KMS-11 (cell line): Measurements from ENCODE around the gene PTPRN2.

Source experiments
- H2AFZ ChIP-seq: fragments of 200-600 bp; sonication (generic); 2 replicates; pipeline ENCODE4 v1.6.1; 2016; ENCODE audit warnings: antibody characterized with exemption, mixed run types, low read depth
- H3K27ac ChIP-seq: fragments of 200-600 bp; sonication (generic); 2 replicates; pipeline ENCODE4 v1.6.1; 2016; ENCODE audit warnings: mild to moderate bottlenecking, mixed run types
- H3K27me3 ChIP-seq: fragments of 200-600 bp; sonication (generic); 2 replicates; pipeline ENCODE4 v1.6.1; 2017; ENCODE audit warnings: mild to moderate bottlenecking, low read depth, mixed run types, moderate library complexity; ENCODE audit not compliant: insufficient read depth
- H3K36me3 ChIP-seq: fragments of 200-600 bp; sonication (generic); 2 replicates; pipeline ENCODE4 v1.6.1; 2017; ENCODE audit warnings: mild to moderate bottlenecking, mixed run types; ENCODE audit not compliant: insufficient read depth
- H3K4me1 ChIP-seq: fragments of 200-600 bp; sonication (generic); 2 replicates; pipeline ENCODE4 v1.6.1; 2016; ENCODE audit warnings: mild to moderate bottlenecking, low read depth, mixed run types; ENCODE audit not compliant: poor library complexity, severe bottlenecking
- H3K4me2 ChIP-seq: fragments of 200-600 bp; sonication (generic); 2 replicates; pipeline ENCODE4 v1.7.0; 2016; ENCODE audit warnings: mild to moderate bottlenecking, mixed run types
- H3K4me3 ChIP-seq: fragments of 200-600 bp; sonication (generic); IDR thresholded peaks from 2 replicates; pipeline ENCODE4 v1.6.1; 2017; ENCODE audit warnings: low read depth, low read length, mixed read lengths; ENCODE audit not compliant: insufficient read depth
- H3K79me2 ChIP-seq: fragments of 200-600 bp; sonication (generic); 2 replicates; pipeline ENCODE4 v1.6.1; 2016; ENCODE audit warnings: low read depth, mixed run types; ENCODE audit not compliant: insufficient read depth
- H3K9ac ChIP-seq: fragments of 200-600 bp; sonication (generic); 2 replicates; pipeline ENCODE4 v1.6.1; 2016; ENCODE audit warnings: mild to moderate bottlenecking, mixed run types
- H4K20me1 ChIP-seq: fragments of 200-600 bp; sonication (generic); 2 replicates; pipeline ENCODE4 v1.6.1; 2016; ENCODE audit warnings: mild to moderate bottlenecking, mixed run types; ENCODE audit not compliant: insufficient read depth
- TF ChIP-seq, protein P1 (sequence below): fragments of 200-600 bp; sonication (generic); conservative IDR thresholded peaks from 2 replicates; pipeline ENCODE4 v1.6.1; 2017; ENCODE audit warnings: low read depth, mild to moderate bottlenecking, antibody characterized with exemption, low read length, moderate library complexity, mixed read lengths

PTPRN2 gene

DNA sequence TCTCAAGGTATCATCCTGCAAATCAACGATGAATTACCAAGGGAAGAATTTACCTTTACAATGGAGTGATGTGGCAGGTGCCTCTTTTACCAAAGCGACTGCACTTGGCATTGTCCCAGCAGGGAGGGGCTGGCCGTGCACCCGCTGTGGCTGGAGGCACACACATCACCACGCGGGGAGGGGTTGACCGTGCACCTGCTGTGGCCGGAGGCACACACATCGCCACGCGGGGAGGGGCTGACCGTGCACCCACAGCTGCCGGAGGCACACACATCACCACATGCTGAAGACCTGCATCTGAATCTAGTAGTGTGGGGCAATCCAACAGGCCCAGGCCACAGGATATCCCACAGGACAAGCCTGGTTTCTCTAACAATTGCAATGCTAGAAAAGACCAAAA, 757.3 kb downstream of the PTPRN2 start:
- no peak overlapping the region for H2AFZ ChIP-seq
- H3K27me3 ChIP-seq = peaks cover 3% of the 10 kb centered on the region; the same call in 1 of the 2 replicates
- TF ChIP-seq, protein P1, sequence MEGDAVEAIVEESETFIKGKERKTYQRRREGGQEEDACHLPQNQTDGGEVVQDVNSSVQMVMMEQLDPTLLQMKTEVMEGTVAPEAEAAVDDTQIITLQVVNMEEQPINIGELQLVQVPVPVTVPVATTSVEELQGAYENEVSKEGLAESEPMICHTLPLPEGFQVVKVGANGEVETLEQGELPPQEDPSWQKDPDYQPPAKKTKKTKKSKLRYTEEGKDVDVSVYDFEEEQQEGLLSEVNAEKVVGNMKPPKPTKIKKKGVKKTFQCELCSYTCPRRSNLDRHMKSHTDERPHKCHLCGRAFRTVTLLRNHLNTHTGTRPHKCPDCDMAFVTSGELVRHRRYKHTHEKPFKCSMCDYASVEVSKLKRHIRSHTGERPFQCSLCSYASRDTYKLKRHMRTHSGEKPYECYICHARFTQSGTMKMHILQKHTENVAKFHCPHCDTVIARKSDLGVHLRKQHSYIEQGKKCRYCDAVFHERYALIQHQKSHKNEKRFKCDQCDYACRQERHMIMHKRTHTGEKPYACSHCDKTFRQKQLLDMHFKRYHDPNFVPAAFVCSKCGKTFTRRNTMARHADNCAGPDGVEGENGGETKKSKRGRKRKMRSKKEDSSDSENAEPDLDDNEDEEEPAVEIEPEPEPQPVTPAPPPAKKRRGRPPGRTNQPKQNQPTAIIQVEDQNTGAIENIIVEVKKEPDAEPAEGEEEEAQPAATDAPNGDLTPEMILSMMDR = no peak
- no peaks in the 10 kb centered on the region for H3K79me2 ChIP-seq
- H3K4me3 ChIP-seq = no peak overlapping the region
- H3K27ac ChIP-seq = no peak overlapping the region
- H4K20me1 ChIP-seq = no peaks in the 10 kb centered on the region
- no peaks in the 10 kb centered on the region for H3K36me3 ChIP-seq
- H3K9ac ChIP-seq = no peak overlapping the region
- H3K4me1 ChIP-seq = no peaks in the 10 kb centered on the region
- H3K4me2 ChIP-seq = no peak overlapping the region

DNA sequence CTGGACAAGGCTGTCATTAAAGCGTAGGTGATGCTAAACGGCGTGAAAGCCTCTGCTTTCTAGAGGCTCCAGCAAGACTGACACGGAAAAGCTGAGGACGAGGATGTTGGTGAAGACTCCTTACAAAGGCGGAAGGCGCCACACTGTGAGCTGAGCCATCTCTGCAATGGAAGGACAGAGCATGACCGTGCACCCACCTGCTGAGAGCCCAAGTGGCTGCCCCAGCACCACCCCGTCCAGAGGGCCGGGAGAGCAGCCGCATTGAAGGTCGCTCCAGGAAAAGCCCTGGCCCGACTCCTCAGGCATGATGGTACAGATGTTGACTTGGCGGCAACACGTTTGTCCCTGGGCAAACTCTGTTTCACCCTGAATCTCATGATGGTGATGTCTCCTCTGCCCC, 758.1 kb downstream of the PTPRN2 start:
- TF ChIP-seq, protein P1 = no peak
- Histone ChIP-seq H3K36me3 (no peaks in the 10 kb centered on the region), H3K27me3 (no peaks in the 10 kb centered on the region; the same call in 1 of the 2 replicates), H2AFZ (no peak overlapping the region), H3K79me2 (no peaks in the 10 kb centered on the region), H3K27ac (no peak overlapping the region), H3K4me1 (no peaks in the 10 kb centered on the region), H3K9ac (no peak overlapping the region), H3K4me3 (no peak overlapping the region), H3K4me2 (no peak overlapping the region), H4K20me1 (no peaks in the 10 kb centered on the region)

DNA sequence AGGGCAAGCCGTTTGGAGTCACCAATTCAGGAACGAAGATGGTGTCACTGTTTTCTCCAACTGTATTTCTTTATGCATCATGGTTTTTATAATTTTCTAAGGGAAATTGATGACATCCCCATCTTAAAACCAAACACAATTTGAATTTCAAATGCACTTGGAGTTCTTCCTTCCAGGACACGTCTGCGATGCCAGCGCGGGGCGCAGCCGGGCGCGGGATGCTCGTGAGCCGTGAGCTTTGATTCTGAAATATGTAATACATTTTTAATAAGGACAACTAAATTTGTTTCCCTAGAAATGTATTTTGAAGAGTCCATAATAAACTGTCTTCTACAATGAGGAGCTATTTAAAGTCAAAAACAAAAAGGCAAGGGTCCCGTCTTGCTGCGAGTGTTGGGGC, 758.7 kb downstream of the PTPRN2 start:
- Histone ChIP-seq H3K4me3 (no peak overlapping the region), H3K4me2 (no peak overlapping the region), H2AFZ (no peak overlapping the region), H3K79me2 (no peaks in the 10 kb centered on the region), H3K36me3 (no peaks in the 10 kb centered on the region), H3K9ac (no peak overlapping the region), H3K27ac (no peak overlapping the region), H3K4me1 (no peaks in the 10 kb centered on the region), H3K27me3 (no peaks in the 10 kb centered on the region; the same call in 1 of the 2 replicates), H4K20me1 (no peaks in the 10 kb centered on the region)
- TF ChIP-seq, protein P1 = no peak

DNA sequence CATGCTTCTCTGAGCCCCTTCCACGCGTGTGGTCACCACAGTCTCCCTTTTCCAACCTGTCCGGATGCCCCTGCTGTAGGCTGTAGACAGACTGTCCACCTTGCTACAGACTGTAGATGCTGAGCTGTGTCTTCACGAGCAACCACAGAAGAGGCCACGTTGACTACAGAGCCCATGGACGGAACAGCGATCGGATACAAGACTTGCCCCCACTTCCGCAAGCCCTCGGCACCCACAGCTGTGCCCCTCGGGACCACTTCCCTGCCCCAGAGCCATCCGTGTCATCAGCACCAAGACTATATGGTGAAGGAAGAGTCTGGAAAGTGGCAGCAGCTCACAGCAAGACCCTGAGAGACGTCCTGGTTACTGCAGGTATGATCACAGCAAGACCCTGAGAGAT, 759.4 kb downstream of the PTPRN2 start:
- Histone ChIP-seq H3K27ac (no peak overlapping the region), H2AFZ (no peak overlapping the region), H3K27me3 (no peaks in the 10 kb centered on the region; the same call in 1 of the 2 replicates), H3K9ac (no peak overlapping the region), H3K79me2 (no peaks in the 10 kb centered on the region), H3K36me3 (no peaks in the 10 kb centered on the region), H3K4me3 (no peak overlapping the region), H3K4me1 (no peaks in the 10 kb centered on the region), H3K4me2 (no peak overlapping the region), H4K20me1 (no peaks in the 10 kb centered on the region)
- TF ChIP-seq, protein P1 = no peak

DNA sequence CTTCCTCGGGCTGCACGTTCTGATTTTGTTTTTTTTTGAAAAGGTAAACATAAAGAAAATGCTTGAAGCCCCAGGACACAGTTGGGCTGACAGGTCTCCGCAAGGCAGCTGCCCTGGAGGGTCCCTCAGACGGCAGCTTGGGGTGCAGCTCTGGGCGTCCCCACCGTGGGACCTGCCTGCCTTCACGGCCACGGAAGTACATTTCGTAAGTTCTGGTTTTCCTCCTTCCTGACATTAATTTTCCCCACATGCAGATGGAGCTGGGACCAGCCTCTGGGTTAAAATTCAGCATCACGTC, 759.8 kb downstream of the PTPRN2 start:
- Histone ChIP-seq H3K79me2 (no peaks in the 10 kb centered on the region), H3K9ac (no peak overlapping the region), H4K20me1 (no peaks in the 10 kb centered on the region), H2AFZ (no peak overlapping the region), H3K27me3 (no peaks in the 10 kb centered on the region; the same call in 1 of the 2 replicates), H3K36me3 (no peaks in the 10 kb centered on the region), H3K4me3 (no peak overlapping the region), H3K4me1 (no peaks in the 10 kb centered on the region), H3K4me2 (no peak overlapping the region), H3K27ac (no peak overlapping the region)
- TF ChIP-seq, protein P1 = no peak
